Measurements from ENCODE around the gene POLN. TPM values are rescaled to one million over a fixed set of nuclear protein-coding genes. Genes with fewer than 3 reads are reported as not detected.
"Not testable (repeated sequence)": the region's sequence is repeated elsewhere in the genome, so short reads cannot be mapped to it uniquely, and the experiment has no call there.

The POLN gene
- total RNA-seq, 1 experiment from 2014 or later: 2.4 TPM

GRCh38 chr4:2245057-2245786, 3.3 kb upstream of the POLN start:
- no peak overlapping the region for H3K4me3 ChIP-seq (ENCODE audit: insufficient read depth, low read depth, low read length)
- peak; percentile 43 for DNase-seq
- 0 out of 2 replicates have a peak, but pooled peaks cover 1% of the 10 kb centered on the region for H3K36me3 ChIP-seq (replicated peaks; ENCODE audit: control insufficient read depth, insufficient read depth, low read length)
- no peaks in the 10 kb centered on the region for H3K27me3 ChIP-seq (ENCODE audit: control insufficient read depth, insufficient read depth, low read length)

GRCh38 chr4:2243681-2244380, 1.9 kb upstream of the POLN start:
- no peaks in the 10 kb centered on the region for H3K27me3 ChIP-seq (ENCODE audit: control insufficient read depth, insufficient read depth, low read length)
- H3K36me3 ChIP-seq (replicated peaks; ENCODE audit: control insufficient read depth, insufficient read depth, low read length): no peaks in the 10 kb centered on the region; the same call in 1 of the 2 replicates
- DNase-seq: peak; percentile 47
- no peak overlapping the region for H3K4me3 ChIP-seq (ENCODE audit: insufficient read depth, low read depth, low read length)

GRCh38 chr4:2241003-2241402, 918 bp downstream of the POLN start:
- DNase-seq: no peak
- Histone ChIP-seq H3K36me3 (replicated peaks; ENCODE audit: control insufficient read depth, insufficient read depth, low read length) (peaks cover 3% of the 10 kb centered on the region), H3K4me3 (ENCODE audit: insufficient read depth, low read depth, low read length) (peak overlapping the region; percentile 74), H3K27me3 (ENCODE audit: control insufficient read depth, insufficient read depth, low read length) (no peaks in the 10 kb centered on the region)

GRCh38 chr4:2236944-2237666, 4.8 kb downstream of the POLN start:
- Histone ChIP-seq H3K36me3 (replicated peaks; ENCODE audit: control insufficient read depth, insufficient read depth, low read length) (peaks cover 6% of the 10 kb centered on the region), H3K4me3 (ENCODE audit: insufficient read depth, low read depth, low read length) (no peak overlapping the region), H3K27me3 (ENCODE audit: control insufficient read depth, insufficient read depth, low read length) (no peaks in the 10 kb centered on the region)
- no peak for DNase-seq

GRCh38 chr4:2231082-2231481, 10.8 kb downstream of the POLN start:
- H3K4me3 ChIP-seq (ENCODE audit: insufficient read depth, low read depth, low read length): no peak overlapping the region
- peaks cover 3% of the 10 kb centered on the region for H3K36me3 ChIP-seq (replicated peaks; ENCODE audit: control insufficient read depth, insufficient read depth, low read length)
- H3K27me3 ChIP-seq (ENCODE audit: control insufficient read depth, insufficient read depth, low read length): no peaks in the 10 kb centered on the region
- DNase-seq: no peak

- DNase-seq: no peak
- Histone ChIP-seq H3K4me3 (ENCODE audit: insufficient read depth, low read depth, low read length) (no peak overlapping the region), H3K27me3 (ENCODE audit: control insufficient read depth, insufficient read depth, low read length) (no peaks in the 10 kb centered on the region), H3K36me3 (replicated peaks; ENCODE audit: control insufficient read depth, insufficient read depth, low read length) (no peaks in the 10 kb centered on the region)
Measured at GRCh38 chr4:2226261-2226660, 15.7 kb downstream of the POLN start.

GRCh38 chr4:2222838-2223237, 19.1 kb downstream of the POLN start:
- H3K36me3 ChIP-seq (replicated peaks; ENCODE audit: control insufficient read depth, insufficient read depth, low read length): no peaks in the 10 kb centered on the region
- H3K27me3 ChIP-seq (ENCODE audit: control insufficient read depth, insufficient read depth, low read length): no peaks in the 10 kb centered on the region
- H3K4me3 ChIP-seq (ENCODE audit: insufficient read depth, low read depth, low read length): no peak overlapping the region
- no peak for DNase-seq

- not testable (repeated sequence) for H3K36me3 ChIP-seq (replicated peaks; ENCODE audit: control insufficient read depth, insufficient read depth, low read length); DNase-seq; H3K4me3 ChIP-seq (ENCODE audit: insufficient read depth, low read depth, low read length); H3K27me3 ChIP-seq (ENCODE audit: control insufficient read depth, insufficient read depth, low read length)
Measured at GRCh38 chr4:2221378-2221777, 20.5 kb downstream of the POLN start.

GRCh38 chr4:2220016-2220630, 21.8 kb downstream of the POLN start:
- Histone ChIP-seq H3K36me3 (replicated peaks; ENCODE audit: control insufficient read depth, insufficient read depth, low read length) (no peaks in the 10 kb centered on the region), H3K27me3 (ENCODE audit: control insufficient read depth, insufficient read depth, low read length) (no peaks in the 10 kb centered on the region), H3K4me3 (ENCODE audit: insufficient read depth, low read depth, low read length) (no peak overlapping the region)
- peak; percentile 46 for DNase-seq

GRCh38 chr4:2219233-2219760, 22.6 kb downstream of the POLN start:
- no peak overlapping the region for H3K4me3 ChIP-seq (ENCODE audit: insufficient read depth, low read depth, low read length)
- H3K36me3 ChIP-seq (replicated peaks; ENCODE audit: control insufficient read depth, insufficient read depth, low read length): no peaks in the 10 kb centered on the region
- no peak for DNase-seq
- no peaks in the 10 kb centered on the region for H3K27me3 ChIP-seq (ENCODE audit: control insufficient read depth, insufficient read depth, low read length)

- Histone ChIP-seq H3K4me3 (ENCODE audit: insufficient read depth, low read depth, low read length) (no peak overlapping the region), H3K27me3 (ENCODE audit: control insufficient read depth, insufficient read depth, low read length) (no peaks in the 10 kb centered on the region)
- no peak for DNase-seq
Measured at GRCh38 chr4:2218436-2218835, 23.5 kb downstream of the POLN start.

GRCh38 chr4:2217726-2218125, 24.2 kb downstream of the POLN start:
- no peak overlapping the region for H3K4me3 ChIP-seq (ENCODE audit: insufficient read depth, low read depth, low read length)
- H3K27me3 ChIP-seq (ENCODE audit: control insufficient read depth, insufficient read depth, low read length): no peaks in the 10 kb centered on the region
- DNase-seq: no peak
- H3K36me3 ChIP-seq (replicated peaks; ENCODE audit: control insufficient read depth, insufficient read depth, low read length): no peaks in the 10 kb centered on the region

More at GRCh38 chr4:2218436-2218835, 23.5 kb downstream of the POLN start:
- no peaks in the 10 kb centered on the region for H3K36me3 ChIP-seq (replicated peaks; ENCODE audit: control insufficient read depth, insufficient read depth, low read length)

GRCh38 chr4:2212831-2213230, 29.1 kb downstream of the POLN start:
- DNase-seq: no peak
- Histone ChIP-seq H3K36me3 (replicated peaks; ENCODE audit: control insufficient read depth, insufficient read depth, low read length) (no peaks in the 10 kb centered on the region), H3K27me3 (ENCODE audit: control insufficient read depth, insufficient read depth, low read length) (no peaks in the 10 kb centered on the region), H3K4me3 (ENCODE audit: insufficient read depth, low read depth, low read length) (no peak overlapping the region)

GRCh38 chr4:2202789-2203188, 39.1 kb downstream of the POLN start:
- not testable (repeated sequence) for H3K27me3 ChIP-seq (ENCODE audit: control insufficient read depth, insufficient read depth, low read length); H3K4me3 ChIP-seq (ENCODE audit: insufficient read depth, low read depth, low read length); H3K36me3 ChIP-seq (replicated peaks; ENCODE audit: control insufficient read depth, insufficient read depth, low read length); DNase-seq

Data from H7 (cell line).